Raji (cell line): ENCODE measurements around the gene MAD1L1.

ENCODE experiments used
- POLR2A ChIP-seq: IDR thresholded peaks from 2 replicates; pipeline ENCODE4 v1.6.1; 2011; ENCODE audit warnings: low read depth, low read length, control low read depth; ENCODE audit not compliant: insufficient read depth

MAD1L1 gene

DNA sequence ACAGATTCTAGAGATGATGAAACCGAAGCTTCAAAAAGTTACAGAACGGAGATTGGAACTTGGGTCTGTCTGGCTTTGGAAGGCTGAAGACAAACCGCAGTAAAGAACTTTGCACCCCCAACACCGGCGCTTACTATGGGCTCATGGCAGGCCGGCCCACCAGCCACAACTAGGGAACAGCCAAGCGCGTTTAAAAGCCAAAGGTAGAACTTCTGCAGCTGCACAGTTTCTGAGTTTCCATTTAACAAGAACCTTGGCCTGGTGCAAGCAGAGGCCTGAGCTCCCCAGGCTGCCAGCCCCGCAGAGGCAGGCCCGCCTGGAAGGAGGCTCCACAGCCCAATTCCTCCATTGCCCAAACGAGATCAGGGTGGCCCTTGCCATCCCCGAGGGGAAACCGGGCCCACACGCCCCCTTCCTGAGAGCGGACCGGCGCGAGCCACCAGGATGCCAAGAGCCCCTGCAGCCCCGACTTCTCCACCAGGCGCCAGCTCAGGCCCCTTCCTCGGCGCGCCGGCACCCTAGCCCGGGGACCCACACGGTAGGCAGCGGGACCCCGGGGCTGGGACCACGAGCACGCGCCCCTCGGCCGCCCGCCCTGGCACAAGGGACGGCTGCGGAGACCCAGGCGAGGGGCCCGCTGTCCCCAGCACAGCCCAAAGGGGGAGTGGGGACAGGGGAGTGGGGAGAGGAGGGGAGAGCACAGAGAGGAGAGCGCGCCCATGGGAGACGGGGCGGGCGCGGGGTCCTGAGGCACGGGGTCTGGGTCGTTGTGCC is 566 bp downstream of the MAD1L1 start:
- TF ChIP-seq POLR2A: no peak

DNA sequence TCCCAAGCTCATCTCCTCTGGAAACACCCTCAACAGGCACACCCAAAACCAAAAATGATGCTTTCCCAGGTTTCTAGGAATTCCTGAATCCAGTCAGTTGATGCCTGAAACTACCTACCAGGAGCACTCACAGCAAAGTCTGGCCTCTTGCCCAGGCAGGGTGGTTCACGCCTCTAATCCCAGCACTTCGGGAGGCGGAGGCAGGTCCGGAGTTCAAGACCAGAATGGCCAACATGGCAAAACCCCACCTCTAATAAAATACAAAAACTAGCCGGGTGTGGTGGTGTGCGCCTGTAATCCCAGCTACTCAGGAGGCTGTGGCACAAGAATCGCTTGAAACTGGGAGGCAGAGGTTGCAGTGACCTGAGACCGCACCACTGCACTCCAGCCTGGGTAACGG is 1.9 kb downstream of the MAD1L1 start:
- no peak for TF ChIP-seq POLR2A

DNA sequence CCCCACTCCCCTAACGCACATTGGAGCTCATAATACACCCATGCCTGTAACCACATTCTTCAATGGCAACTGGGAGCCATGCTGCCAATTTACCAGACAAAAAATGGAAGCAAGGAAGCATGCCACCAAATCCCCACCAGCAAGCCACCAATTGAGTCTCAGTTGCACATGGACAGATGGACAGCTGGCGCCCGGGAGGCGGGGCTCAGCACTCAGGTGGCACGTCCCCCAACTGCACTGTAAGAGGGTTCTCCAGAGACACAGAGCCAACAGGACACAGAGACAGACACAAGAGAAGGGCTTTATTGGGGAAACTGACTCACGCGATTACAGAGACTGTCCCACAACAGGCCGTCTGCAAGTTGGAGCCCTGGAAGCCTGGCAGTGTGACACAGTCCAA is 2.5 kb downstream of the MAD1L1 start:
- no peak for TF ChIP-seq POLR2A

DNA sequence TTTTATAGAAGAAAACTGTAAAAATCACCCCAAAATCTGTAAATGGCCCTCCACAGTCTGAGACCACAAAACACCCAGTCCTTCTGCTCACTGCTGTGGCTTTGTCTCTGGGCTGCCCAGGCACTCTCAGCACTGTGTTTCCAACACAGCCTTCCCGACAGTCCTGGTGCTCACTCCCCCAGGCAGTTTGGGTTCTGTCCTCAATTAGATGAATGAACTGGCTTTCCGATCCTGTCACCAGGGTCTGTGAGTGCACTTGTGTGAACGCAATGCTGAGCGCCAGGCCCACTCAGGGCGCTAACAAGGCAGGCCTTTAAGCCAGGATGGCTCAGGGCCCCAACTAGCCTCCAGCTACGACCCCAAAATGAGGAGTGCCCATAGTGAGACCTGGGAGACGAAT is 3.3 kb downstream of the MAD1L1 start:
- no peak for TF ChIP-seq POLR2A

DNA sequence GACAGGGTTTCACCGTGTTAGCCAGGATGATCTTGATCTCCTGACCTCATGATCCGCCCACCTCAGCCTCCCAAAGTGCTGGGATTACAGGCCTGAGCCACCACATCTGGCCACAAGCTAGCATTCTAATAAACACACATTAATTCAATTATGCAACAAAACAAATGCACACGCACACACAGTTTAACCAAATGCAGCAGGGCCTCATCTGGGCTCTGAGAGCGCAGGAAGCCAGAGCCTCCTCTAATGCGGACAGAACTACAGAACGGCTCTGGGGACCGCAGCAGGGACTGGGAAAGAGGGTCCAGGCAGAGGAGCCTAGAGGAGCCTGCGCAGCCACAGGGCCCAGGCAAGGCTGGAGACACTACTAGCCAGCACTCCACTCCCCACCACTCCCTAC is 3.8 kb downstream of the MAD1L1 start:
- no peak for TF ChIP-seq POLR2A

DNA sequence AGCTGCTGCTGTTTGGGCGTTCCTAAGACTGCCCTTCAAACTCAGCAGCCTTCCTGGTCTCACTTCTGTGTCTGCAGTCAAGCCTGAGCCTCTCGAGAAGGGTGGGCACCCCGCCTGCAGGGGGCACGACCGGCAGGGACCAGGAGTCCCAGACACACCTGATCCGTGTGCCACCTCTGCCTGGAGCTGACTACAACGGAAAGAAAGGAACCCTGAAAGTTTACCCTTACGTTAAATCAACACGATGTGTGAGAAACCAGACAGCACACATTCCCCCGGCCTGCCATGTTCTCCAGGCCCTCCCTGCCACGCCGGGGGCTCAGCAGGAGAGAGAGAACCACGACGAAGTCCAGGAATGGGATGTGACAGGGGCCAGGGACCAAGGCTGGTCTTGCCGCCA is 5.0 kb downstream of the MAD1L1 start:
- TF ChIP-seq POLR2A: no peak

DNA sequence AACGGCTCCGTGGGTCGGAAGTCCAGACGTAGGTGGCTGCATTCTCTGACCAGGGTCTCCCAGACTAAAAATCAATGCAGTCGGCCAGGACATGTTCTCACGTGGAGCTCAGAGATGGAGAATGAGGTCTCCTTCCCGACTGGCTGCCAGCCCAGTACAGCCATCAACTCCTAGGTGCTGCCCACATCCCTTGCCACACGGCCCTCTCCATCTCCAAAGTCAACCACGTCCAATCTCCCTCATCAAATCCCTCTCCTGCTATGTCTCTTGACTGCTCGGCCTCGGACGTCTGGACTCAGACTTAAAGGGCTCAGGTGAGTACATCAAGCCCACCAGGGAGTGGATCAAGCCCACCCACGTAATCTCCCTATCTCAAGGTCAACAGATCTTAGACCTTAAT is 6.9 kb downstream of the MAD1L1 start:
- no peak for TF ChIP-seq POLR2A

DNA sequence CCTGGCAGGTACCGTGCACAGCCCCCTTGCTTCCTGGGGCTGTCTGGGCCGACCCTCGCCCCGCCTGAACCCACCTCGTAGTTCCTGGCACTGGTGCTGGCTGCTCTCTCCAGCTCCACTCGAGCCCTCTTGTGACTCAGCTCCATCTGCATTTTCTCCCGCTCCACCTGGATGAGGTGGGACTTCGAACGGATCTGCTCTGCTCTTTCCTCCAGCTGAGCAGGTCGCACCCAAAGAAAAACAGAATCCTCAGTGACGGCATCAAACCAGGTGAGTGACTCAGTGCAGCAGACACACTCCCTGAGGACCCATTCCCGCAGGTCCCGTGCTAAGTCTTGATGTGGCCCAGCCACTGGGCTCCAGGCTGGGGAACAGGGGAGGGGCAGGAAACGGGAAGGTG is 7.4 kb downstream of the MAD1L1 start:
- TF ChIP-seq POLR2A: no peak

DNA sequence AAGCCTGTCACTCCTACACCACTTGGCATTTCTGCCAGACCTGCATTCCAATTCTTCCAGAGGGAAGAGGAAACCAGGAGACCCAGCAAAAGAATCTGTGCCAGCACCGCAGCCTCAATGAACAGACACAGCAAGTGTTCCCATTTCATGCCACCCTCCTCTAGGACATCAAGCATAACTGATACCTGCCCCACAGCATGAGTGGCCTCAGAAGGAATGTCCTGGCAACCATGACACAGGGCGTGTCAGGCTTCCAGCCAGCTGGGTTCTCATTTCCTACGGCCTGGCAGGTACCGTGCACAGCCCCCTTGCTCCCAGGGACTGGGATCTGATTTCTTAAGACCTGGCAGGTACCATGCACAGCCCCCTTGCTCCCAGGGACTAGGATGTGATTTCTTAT is 7.8 kb downstream of the MAD1L1 start:
- no peak for TF ChIP-seq POLR2A

DNA sequence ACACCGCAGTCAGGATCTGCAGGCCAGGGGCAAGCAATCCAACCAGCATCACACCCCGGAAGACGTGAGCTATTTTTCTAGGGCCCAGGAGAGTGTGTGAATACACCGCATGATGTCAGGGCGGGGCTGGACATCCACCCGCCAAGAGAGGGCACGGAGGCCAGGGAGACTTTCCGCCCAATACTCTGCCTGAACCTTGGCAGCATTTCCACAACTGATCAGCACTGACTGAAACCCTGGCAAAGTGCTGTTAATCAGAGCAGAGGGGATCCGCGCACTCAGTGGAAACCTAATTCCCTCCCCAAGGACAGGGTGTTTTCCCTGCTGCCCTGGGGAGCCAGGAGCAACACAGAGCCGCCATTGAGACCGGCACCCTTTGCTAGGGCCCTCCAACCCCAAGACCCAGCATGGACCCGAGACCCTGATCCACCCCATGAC is 8.2 kb downstream of the MAD1L1 start:
- TF ChIP-seq POLR2A: no peak

DNA sequence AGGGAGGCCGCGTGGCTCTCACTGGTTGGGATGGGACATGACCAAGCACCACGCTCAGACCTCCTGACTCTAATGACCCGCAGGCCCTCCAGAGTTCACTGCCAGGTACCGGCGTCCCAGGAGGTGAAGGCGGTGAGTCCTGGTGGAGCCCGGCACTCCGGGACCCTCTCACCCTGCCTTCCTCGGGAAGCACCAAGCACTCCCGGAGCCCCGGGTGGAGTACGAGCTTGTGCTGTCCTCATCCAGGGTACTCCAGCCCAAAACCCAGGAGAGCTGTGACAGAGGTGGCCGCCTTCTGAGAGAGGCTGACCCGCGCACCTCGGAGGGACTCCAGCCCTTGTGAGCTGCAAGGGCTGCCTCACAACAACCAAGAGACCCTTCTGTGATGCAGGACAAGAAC is 9.4 kb downstream of the MAD1L1 start:
- no peak for TF ChIP-seq POLR2A

DNA sequence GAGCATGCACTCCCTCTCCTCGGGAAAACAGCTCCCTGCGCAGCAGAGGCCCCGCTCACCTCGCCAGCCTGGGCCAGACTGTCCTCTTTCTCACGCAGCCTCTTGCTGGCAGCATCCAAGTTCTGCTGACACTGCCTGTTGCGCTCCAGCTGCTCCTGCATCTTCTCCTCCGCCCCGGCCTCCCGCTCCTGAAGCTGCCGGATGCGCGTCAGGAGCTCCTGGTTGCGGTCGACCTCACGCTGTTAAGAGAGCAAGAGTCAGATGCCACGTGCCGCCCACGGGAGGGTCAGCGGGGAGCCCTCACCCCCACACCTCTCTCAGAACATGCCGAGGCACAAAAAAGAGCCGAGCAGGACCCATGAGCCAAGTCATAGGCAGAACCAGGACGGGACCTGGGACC is 10.2 kb downstream of the MAD1L1 start:
- TF ChIP-seq POLR2A: no peak

DNA sequence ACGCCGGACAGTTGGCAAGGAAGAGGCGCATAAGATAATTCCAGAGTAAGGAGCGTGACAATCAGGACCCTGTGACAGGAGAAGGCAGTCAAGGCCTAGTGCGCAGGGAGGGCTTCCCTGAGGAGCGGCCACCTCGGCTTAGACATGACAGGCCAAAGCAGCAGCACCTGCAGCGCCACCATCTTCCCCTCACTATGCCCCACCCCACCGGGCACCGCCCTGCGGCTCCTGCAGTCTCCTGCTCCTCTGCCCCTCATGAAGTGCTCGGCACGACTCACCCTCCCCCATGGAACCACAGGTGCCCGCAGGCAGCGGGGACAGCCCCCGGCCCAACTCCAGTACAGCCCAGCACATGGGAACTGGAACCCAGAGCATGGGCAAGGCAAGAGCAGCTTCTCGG is 11.8 kb downstream of the MAD1L1 start:
- TF ChIP-seq POLR2A: no peak

DNA sequence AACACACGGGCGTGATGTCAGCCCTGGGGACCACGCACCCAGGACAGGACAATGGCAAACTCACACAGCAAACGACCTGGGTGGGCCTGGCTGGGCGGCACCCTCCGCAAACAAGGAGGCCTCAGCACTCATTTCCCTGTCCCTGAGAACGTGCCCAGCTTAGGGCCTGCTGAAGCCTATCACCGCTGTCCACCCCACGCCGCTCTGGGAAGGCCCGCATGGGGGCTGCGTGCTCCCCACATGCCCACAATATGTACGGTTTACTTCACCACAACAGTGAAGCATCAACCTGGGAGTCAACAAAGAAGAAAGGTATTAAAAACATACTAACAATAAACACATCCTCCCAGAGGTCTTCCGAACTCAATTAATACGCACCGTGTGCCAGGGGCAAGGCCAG is 12.2 kb downstream of the MAD1L1 start:
- no peak for TF ChIP-seq POLR2A

DNA sequence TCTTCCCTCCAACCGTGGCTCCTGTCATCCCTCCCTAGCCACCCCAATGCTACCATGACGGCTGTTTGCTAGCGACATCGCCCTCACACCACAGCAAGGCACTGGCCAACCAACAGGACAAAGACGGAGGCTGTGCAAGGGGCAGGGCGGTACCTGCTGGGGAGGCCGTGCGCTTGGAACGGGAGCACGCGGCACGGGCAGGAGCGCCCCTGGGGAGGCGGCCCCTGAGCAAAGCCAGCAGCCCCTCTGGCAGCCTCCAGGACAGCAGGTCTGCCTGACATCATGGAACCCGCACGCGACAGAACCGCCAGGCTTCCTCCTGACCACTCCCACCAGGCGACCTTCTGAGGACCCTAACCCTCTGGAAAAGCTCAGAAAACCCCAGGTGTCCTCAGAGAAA is 12.7 kb downstream of the MAD1L1 start:
- TF ChIP-seq POLR2A: no peak

DNA sequence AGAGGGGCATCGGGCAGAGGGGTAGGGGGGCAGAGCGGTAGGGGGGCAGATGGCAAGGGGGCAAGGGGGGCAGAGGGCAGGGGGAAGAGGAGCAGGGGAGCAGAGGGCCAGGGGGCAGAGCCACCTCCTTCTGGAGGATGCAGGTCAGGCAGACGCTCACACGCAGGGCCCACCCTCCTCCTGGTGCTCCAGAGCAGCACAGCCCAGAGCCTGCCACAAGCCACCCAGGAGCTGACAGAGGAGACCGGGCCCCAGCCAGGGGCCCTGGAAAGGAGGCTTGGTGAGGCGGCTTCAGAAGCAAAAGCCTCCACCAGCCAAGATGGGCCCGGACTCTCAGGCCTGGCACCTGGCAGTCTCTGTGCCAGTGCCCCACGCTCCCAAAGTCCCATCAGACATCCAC is 13.1 kb downstream of the MAD1L1 start:
- no peak for TF ChIP-seq POLR2A

DNA sequence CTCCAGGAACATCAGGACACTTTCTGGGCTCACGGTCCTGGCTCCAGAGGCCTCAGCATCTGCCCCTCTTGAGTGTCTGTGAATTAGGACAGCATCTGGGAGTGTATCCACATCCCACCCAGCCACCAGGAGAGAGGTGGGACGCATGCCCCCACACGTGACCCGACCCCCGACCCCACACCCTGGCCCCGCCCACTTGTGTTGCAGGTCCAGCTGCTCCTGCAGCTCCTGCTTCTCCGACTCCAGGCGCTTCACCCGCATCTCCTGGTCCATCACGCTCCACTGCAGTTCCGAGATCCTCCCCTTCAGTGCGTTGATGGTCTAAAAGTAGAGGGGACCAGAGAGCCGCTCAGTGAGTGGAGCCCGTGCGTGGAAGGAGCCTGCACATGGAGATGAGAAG is 13.6 kb downstream of the MAD1L1 start:
- TF ChIP-seq POLR2A: no peak

DNA sequence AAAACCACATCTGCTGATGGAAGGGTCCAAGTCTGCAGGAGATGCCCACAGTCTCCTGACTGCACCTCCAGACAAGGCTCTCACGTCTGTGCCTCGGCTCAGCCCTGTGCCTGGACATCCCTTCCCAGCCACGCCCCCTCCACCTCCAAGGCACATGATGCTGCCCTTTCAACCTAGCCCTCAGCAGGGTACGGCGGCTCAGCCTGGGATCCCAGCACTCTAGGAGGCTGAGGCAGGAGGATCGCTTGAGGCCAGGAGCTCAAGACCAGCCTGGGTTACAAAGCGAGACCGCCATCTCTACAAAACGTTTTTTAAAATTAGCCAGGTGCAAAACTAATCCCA is 14.3 kb downstream of the MAD1L1 start:
- TF ChIP-seq POLR2A: no peak

DNA sequence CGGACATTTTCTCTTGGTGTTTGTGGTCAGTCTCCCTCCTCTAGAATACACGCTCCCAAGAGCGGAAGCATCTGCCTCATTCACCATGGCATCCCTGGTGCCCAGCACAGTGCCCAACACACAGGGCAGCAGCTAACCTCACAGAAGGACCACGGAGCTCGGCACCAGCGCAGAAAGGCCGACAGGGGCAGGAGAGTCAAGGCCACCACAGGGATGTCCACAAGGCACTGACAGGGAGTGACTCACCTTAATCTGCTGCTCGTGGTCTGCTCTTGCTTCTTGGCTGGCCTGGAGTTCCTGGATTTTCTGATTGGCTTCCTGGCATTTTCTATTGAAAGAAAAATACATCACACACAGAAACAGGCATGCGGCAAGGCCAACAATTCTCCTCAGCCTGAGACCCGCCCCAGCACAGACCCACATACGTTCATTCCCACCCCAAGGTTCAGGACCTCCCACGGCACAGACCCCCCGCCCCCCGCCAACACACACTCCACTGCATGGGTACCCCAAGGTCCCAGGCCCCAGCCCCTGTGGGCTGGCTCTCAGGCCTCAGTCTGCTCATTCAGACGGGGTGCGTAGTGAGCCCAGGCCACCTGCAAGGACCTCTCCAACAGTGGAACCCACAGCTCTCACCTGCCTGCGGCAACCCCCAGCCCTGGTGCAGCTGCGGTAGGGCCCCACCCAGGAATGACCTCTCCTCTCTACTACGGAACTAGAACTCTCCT is 14.9 kb downstream of the MAD1L1 start:
- no peak for TF ChIP-seq POLR2A
